HG02973 (cell line): ENCODE results near the gene STARD4.

Experiments used
- ATAC-seq: cut with Tn5 transposase; IDR thresholded peaks from one replicate; pipeline ENCODE4 v1.9.1; 2021; ENCODE audit warnings: moderate library complexity; ENCODE audit not compliant: unreplicated experiment

Gene STARD4, protein sequence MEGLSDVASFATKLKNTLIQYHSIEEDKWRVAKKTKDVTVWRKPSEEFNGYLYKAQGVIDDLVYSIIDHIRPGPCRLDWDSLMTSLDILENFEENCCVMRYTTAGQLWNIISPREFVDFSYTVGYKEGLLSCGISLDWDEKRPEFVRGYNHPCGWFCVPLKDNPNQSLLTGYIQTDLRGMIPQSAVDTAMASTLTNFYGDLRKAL

DNA sequence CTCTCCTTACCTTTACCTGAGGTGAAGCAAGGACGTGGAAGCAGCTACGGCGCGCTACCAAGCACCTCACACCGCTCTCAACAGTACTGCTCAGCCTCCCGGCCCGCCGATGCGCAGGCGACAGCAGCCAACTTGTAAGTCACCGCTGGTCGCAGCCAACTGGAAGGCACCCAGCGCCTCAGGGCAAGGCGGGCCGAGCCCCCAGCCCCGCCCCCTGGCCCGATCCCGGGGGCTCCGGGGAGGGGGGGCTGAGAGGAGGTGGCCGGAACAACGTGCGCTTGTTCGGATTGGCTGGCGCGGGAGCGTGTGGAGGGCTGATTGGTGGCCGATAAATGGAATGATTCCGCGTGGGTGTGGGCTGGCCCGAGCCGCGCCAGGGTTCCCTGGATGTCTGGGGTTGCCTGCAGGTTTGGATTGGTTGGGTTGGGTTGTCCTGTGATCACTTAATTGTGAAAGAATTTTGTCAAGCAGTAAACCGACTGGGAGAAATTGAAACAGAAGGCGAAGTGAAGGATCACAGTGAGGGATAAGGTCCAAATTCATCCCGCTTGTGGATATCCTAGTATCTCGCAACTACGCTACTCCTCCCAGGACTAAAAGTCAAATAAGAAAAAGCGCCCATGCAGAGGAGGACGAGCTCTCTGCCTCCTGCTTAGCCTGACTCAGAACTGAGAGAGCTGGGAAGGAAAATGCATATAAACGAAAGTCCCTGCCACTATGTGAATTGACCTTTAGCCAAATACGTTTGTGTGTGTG, at the start of gene STARD4:
STARD4 (minus strand) TSS at position 161 of the 756 bp plus-strand sequence. CDS start 5,102 bp downstream, outside the sequence.
- ATAC-seq = peak; percentile 91

DNA sequence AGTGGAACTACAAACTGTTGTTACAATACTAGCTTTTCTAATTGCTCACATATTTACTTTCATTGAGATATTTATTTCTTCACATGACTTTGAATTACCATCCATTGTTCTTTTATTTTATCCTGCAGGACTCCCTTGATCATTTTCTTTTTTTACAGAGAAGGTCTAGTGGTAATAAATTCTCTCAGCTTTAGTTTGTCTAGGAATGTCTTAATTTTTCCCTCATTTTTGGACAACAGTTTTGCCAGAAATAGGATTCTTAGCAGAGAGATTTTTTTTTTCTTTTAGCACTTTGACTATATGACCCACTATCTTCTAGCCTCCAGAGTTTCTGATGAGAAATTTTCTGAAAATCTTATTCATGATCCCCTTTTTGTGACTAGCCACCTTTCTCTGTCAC, 47.3 kb upstream of the STARD4 start:
- no peak for ATAC-seq

DNA sequence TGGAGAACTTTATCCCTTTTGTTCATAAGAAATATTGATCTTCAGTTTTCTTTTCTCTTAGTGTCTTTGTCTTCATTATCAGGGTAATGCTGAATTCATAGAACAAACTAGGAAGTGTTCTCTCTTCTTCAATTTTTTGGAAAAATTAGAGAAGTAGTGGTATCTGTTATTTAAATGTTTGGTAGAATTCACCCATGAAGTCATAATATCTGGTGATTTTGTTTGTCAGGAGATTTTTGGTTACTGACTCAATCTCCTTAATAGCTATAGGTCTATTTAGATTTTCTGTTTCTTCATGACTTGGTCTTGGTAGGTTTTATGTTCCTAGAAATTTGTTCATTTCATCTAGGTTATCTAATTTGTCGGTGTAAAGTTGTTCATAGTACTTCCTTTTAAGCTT, 45.4 kb upstream of the STARD4 start:
- no peak for ATAC-seq

DNA sequence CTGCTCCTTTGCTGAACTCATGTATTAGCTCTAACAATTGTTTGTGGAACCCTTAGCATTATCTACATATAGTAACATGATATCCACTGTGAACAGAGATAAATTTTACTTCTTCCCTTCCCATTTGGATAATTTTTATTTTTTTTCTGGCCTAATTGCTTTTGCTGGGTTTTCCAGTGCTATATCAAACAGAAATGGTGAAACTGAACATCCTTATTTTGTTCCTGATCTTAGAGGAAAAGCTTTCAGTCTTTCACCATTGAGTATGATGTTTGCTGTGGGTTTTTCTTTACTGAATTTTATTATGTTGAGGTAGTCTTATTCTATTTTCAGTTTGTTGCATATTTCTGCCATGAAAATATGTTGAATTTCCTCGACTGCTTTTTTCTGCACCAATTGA, 44.8 kb upstream of the STARD4 start:
- ATAC-seq = no peak

DNA sequence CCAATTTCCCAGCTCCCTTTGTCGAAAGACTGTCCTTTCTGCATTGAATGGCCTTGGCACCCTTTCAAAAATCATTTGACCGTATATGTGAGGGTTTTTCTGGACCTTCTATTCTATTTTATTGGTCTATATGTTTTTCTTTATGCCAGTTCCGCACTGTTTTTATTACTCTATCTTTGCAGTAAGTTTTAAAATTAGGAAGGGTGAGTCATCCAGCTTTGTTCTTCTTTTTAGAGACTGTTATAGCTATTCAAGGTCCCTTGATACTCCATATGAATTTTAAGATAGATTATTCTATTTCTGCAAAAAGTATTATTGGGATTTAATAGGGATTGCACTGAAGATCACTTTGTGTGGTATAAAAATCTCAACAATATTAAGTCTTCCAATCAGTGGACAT, 44.2 kb upstream of the STARD4 start:
- no peak for ATAC-seq

DNA sequence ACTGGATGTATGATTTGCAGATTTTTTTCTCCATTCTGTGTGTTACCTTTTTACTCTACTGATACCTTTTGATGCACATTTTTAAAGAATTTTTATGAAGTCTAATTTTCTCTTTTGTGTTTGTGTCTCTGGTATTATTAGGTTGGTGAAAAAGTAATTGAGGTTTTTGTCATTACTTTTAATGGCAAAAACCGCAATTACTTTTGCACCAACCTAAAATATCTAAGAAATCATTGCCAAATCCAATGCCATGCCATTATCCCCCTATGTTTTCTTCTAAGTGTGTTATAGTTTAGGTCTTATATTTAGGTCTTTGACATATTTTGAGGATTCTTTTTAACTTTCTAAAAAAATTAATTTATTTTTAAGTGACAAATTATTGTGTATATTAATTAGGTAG, 43.4 kb upstream of the STARD4 start:
- ATAC-seq = no peak

DNA sequence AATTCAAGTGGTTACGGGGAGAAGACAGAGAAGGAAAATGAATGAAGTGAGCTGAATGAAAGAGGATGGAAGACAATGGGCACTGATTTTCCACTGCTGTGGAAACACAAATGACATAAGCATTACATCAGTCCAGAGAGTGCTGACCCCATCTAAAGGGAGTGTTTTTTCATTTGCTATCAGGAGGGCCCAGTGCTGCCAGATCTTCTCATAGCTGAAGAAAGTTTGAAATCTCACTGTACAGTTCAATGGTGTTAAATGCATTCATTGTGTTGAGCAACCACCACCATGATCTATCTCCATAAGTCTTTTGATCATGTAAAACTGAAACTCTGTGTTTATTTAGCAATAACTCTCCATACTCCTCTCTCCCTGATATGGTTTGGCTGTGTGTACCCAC, 41.5 kb upstream of the STARD4 start:
- no peak for ATAC-seq

DNA sequence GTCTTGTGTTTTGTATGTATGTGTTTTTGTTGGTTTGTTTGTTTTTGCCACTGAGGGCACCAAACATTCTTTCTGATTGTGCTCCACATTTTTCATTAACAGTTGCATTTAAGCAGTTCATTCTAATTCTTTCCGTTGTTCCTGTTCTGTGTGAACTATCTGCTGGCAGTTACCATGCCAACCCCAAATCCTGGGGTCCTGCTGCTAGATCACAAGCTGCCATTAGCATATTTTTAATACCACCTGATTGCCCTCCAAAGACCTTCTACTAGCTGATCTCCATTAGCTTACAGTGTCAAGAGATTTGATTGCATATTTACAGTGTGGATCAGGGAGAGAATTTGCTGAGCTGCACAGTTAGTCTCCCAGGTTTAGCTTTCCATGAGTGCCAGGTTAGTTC, 40.6 kb upstream of the STARD4 start:
- ATAC-seq = no peak

DNA sequence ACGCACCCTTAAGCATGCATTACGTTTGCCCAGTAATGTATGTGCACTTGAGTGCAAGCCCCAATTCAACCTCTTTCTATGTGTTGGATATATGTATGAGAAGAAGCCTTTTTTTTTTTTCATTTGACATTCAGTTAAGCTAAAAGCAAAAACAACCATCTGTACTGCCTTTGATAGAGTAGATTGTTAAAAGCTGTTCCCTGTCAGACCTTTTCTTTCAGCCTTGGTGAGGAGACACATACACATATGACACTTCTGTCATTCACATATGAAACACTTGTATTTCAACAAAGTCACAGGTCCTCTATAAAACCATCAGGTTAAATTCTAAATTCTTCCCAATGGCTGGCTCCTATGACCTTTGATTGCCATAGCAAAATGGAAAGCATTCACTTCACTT, 40.2 kb upstream of the STARD4 start:
- no peak for ATAC-seq

DNA sequence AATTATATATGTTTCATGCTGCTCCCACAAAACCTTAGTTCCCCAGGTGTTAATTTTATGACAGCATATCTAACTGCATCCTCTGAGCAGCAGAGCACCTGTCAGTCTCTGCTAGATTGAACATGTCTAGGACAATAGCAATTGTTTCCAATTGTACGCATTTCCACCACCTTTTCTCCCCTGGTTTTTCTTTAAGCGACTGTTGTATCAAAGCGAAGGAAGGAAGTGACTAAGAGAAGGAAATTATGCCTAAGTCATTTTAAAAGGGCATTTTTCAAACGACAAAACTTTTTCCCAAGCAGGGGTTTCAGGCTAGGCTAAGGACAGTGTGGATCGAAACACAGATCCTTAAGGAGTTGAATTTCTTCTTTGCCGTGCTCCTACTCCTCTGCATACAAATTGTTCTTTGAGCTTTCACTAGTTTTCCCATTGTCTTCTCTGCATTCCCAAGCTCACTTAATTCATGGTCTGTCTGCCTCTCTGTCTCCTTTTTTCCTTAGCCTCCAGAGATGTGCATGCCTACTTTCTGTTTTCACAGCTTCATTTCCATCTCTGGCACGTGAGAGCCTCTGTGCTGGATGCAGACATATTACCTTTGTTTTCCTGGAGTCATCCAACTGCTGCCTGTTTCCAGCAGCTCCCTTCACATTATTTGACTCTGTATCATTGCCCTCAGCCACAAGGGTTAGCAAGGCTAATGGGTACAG, 39.4 kb upstream of the STARD4 start:
- ATAC-seq = no peak

DNA sequence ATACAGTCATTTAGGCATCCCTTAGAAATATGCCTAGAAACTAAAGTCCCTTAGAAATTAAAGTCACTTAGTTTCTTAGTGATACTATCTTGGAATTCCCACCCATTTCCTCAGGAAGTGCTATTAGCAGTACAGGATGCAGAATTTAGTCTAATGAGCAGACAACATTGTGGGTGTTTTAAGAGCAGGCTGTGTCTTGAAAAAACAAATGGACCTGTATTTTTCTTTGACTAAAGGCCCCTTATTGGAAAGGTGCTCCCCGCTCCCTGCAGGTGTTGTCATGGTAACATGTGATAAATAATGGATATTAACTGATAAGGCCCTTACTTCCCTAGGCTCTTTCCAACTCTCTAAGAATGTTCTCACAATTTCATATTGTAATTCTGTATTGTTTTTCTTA, 38.8 kb upstream of the STARD4 start:
- ATAC-seq = no peak

DNA sequence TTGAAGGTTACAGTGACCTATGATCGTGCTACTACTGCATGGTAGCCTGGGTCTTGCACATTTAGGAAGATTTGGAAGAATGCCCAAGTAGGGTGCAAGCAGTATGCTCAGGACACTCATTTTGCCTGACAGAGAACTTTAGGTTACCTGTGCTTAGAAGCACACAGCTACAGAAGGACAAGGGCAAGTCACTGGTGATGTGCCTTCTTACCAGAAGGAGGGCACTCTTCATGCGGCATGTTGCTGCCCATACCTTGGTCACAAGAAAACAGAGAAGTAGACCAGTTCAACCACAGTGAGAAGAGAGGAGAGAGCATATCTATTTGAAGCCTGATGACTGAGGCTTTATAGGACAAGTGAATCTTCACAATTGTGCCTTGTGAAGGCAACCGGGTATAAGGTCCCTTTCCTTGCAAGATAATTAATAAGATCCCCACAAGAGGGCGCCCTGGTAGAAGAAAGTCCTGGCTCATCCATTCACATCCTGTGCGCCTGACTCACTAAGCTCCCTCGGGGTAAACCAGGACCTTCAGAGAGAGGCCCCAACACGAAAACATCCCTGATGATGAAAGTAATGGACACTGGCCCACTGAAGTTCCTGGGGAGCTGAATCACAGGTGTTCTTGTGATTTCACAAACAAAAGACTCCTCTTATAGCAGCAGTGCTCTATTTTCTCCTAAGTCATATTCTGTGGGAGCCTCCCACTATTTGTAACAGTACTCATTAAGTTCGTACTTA, 38.1 kb upstream of the STARD4 start:
- ATAC-seq = peak; percentile 83

DNA sequence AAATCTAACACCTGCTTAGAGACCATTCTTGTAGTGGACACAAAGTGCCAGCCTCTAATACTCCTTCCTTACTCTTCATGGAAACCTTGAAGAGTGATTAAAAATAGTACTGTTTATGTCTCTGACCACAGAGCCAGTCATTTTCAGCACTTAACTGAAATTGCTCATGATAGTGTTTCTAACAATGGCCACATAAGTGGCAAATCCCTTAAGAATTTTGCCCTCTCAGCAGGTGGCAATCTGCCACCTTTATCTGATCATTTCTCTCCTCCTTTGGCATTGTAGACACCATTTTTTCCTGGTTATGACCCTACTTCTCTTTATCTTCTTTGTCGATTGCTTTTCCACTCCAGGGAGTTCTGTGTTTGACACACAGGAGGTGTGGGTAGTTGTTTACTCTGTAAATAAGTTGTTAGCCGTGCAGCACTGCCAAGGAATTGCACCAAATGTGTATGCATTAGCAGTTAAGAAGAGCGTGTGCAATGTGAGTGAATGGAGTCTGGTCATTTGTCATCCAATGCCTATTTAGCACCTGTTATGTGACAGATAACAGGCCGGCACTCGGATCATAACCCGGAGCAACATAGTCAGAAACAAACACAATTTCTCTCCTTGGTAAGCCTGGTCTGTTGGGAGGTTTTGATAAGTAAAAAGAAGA, 36.8 kb upstream of the STARD4 start:
- ATAC-seq = no peak

DNA sequence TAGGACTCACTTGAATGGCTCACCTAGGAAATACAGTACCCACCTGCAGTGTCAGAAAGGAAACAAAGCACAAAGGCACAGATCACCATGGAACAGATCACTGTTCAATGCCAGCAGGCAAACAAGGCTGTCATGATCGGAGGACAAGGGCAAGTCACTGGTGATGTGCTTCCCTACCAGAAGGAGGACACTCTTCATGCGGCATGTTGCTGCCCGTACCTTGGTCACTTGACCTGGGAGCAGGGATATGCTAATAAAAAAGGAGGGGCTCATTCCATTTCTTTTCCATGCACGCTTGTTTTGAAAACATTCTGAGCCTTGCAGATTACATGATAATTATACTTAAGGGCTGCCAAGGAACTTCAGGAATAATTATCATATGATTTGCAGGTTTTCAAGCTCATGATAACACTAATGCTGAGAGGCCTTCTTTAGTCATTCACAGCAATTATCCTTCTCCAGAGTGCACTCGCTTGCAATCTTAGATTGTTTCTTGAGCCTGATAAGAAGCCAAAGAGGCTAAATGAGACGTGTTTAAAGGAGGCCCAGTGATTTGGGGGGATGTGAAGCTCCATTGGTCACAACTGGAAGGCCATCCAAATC, 36.1 kb upstream of the STARD4 start:
- ATAC-seq = no peak

DNA sequence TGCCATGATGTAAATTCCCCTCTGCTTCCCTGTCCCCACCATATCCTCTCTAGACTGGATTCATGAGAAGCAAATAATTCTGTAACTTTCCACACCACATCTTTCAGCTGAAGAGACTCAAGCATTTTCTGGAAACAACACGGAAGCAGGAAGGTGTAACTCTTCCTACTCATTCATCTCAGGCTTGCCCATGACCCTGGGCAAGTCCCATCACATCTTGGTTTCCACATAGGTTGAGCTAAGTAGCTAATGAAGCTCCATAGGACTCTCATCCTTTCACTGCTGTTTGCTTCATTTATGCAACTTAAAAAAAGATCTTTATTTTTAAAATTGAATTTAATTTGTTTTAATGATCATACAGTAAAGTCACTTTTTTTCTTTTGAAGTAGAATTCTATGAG, 32.7 kb upstream of the STARD4 start:
- no peak for ATAC-seq

DNA sequence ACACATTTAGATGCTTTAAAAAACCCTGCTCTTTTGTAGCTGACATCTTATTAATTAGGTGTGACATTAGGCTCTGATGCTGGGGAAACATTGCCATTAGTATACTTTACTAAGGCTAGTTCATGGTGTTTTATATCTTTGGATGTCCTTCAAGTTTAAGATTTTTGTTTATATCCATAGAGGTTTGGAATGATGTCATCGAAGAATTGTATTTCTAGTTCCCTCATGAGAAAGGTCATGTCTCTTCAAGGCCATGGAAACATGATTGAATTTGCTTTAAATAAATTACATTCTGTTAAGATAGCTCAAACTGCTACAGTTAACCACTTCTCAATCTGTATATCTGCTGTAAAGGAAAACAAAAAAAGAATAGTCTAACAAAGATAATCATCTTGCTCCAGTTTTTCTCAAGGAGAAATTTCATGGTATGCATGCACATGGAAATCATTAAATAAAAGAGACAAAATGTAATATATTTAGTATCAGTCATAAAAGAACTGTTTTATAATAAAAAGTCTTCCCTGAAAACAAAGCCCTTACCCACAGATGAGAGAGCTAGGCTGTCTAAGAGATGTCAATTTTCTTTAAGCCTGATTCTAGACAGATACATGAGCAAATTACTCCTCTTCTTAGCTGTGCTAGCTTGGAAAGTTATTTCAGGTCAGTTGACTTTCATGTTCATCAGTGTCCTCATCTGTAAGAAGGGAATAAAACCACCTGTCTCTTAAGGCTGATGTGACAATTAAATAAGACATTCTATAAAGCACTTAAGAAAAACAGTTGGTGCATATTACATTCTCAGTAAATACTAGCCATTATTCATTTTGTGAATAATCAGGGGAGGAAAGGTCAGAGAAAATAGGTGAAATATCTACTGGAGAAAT, 25.0 kb upstream of the STARD4 start:
- ATAC-seq = no peak

DNA sequence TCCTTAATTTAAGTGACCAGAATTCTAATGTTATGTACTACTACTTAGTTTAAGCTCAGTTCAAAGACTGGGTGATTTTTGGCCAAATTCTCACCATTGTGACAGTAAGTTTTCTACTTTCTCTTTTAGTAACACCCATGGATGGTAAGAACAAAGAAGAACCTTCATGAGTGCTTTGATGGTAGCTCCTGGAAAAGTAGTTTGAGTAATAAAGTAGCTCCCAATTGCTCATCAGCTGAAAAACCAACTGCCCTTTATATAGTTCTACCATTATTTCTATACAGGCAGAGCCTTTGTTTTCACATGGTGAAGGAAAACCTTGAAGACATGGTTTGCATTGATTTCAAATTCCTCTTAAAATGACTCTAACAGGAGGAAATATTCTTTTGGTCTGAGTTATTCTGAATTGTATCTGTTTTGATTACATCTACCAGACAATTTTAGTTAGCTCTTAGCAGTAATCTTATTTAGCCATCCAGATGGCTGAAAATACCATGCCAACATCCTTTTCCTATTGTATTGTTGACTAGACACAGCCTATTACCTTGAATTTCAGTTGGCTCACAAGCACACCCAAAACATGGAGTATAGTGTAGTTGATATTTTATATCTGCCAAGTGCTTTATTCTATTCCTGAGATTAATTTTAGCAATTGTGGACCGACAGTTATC, 23.7 kb upstream of the STARD4 start:
- no peak for ATAC-seq

DNA sequence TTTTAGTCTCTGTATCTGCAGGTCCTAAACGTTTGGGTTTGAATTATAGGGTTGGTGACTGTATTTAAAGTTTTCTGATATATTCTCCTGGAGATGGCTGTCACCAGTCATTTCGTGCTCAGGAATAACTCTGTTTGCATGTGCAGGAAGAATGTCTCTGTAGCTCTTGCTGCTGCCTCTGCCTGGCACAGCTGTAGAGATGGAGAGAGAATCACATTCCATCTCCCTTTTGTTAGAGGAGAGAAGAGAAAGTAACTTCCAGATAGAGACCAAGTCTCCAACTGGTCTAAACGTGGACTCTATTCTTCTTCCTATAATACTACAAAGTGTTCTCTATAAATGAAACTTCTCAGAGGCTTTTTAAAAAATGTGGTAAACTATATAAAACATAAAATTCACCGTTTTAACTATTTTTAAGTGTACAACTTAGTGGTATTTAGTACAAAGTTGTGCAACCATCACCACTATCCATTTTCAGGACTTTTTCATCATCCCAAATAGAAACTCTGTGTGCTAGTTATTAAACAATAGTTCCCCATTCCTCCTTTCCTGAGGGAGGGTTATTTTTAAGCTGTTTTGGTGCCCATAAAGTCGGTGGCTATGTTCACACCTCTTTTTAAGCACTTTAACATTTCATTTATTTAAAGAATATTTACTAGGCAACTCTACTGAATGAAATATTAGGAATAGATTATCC, 20.7 kb upstream of the STARD4 start:
- ATAC-seq = no peak
